GM23338 (cell line): Measurements from ENCODE around the gene PSORS1C2. TPM values are rescaled to one million over a fixed set of nuclear protein-coding genes. Genes with fewer than 3 reads are reported as not detected.

Experiments used
- ATAC-seq: fragments of 200-7000 bp; cut with Tn5 transposase; 3 replicates; pipeline ENCODE4 v1.9.1; 2020
- DNase-seq: peaks from one replicate; pipeline ENCODE4 v3.0.0-alpha.2; 2015; ENCODE audit warnings: low spot score
- H2AFZ ChIP-seq: fragments of 200-600 bp; sonication (generic); 2 replicates; pipeline ENCODE4 v1.8.0; 2016; ENCODE audit warnings: antibody characterized with exemption, mild to moderate bottlenecking, moderate library complexity
- H3F3A ChIP-seq: fragments of 200-600 bp; sonication (generic); replicated peaks from 2 replicates; pipeline ENCODE4 v1.8.0; 2017; ENCODE audit warnings: antibody characterized with exemption, mixed run types, low read depth
- H3K27ac ChIP-seq: fragments of 200-600 bp; sonication (generic); 2 replicates; pipeline ENCODE4 v1.6.1; 2016; ENCODE audit warnings: low read depth
- H3K27me3 ChIP-seq: fragments of 200-600 bp; sonication (generic); 2 replicates; pipeline ENCODE4 v1.8.0; 2016; ENCODE audit warnings: mild to moderate bottlenecking, mixed run types, moderate library complexity; ENCODE audit not compliant: insufficient read depth
- H3K36me3 ChIP-seq: fragments of 200-600 bp; sonication (generic); 2 replicates; pipeline ENCODE4 v1.8.0; 2016; ENCODE audit warnings: mild to moderate bottlenecking; ENCODE audit not compliant: insufficient read depth
- H3K4me1 ChIP-seq: fragments of 200-600 bp; sonication (generic); 2 replicates; pipeline ENCODE4 v1.8.0; 2016; ENCODE audit warnings: mild to moderate bottlenecking, moderate library complexity; ENCODE audit not compliant: insufficient read depth
- H3K4me2 ChIP-seq: fragments of 200-600 bp; sonication (generic); 2 replicates; pipeline ENCODE4 v1.7.1; 2017; ENCODE audit warnings: mixed run types
- H3K4me3 ChIP-seq: fragments of 200-600 bp; sonication (generic); 2 replicates; pipeline ENCODE4 v1.6.1; 2016; ENCODE audit warnings: mixed run types
- H3K79me2 ChIP-seq: fragments of 200-600 bp; sonication (generic); replicated peaks from 2 replicates; pipeline ENCODE4 v1.8.0; 2017; ENCODE audit warnings: mild to moderate bottlenecking; ENCODE audit not compliant: insufficient read depth
- H3K9me2 ChIP-seq: fragments of 200-600 bp; sonication (generic); 2 replicates; pipeline ENCODE4 v1.8.0; 2017; ENCODE audit not compliant: insufficient read depth
- H4K20me1 ChIP-seq: fragments of 200-600 bp; sonication (generic); replicated peaks from 2 replicates; pipeline ENCODE4 v1.8.0; 2017; ENCODE audit warnings: mild to moderate bottlenecking; ENCODE audit not compliant: insufficient read depth
- H3K27ac Mint-ChIP-seq: 2 replicates; pipeline ENCODE4 v1.8.0; 2020; ENCODE audit warnings: inconsistent platforms, mild to moderate bottlenecking, moderate library complexity, mixed read lengths
- H3K27me3 Mint-ChIP-seq: 3 replicates; pipeline ENCODE4 v1.8.0; 2022; ENCODE audit warnings: low read depth, mild to moderate bottlenecking, moderate library complexity, mixed read lengths, inconsistent platforms; ENCODE audit not compliant: insufficient read depth, poor library complexity
- H3K36me3 Mint-ChIP-seq: 3 replicates; pipeline ENCODE4 v1.8.0; 2021; ENCODE audit warnings: low read depth, mild to moderate bottlenecking, inconsistent platforms, moderate library complexity, mixed read lengths
- H3K4me1 Mint-ChIP-seq: 3 replicates; pipeline ENCODE4 v1.8.0; 2020; ENCODE audit warnings: mild to moderate bottlenecking, inconsistent platforms, mixed read lengths
- H3K4me3 Mint-ChIP-seq: 3 replicates; pipeline ENCODE4 v1.8.0; 2021; ENCODE audit warnings: moderate library complexity, mild to moderate bottlenecking, inconsistent platforms, mixed read lengths
- H3K9me3 Mint-ChIP-seq: 3 replicates; pipeline ENCODE4 v1.8.0; 2020; ENCODE audit warnings: moderate library complexity, mild to moderate bottlenecking, inconsistent platforms, mixed read lengths
- EZH2 ChIP-seq: fragments of 200-600 bp; sonication (generic); IDR thresholded peaks from one replicate; pipeline ENCODE4 v1.8.0; 2017; ENCODE audit warnings: antibody characterized with exemption, mild to moderate bottlenecking, low read depth; ENCODE audit not compliant: unreplicated experiment
- JUNB ChIP-seq: IDR thresholded peaks from one replicate; pipeline ENCODE4 v1.6.1; 2016; ENCODE audit warnings: antibody characterized with exemption; ENCODE audit not compliant: unreplicated experiment
- NANOG ChIP-seq: IDR thresholded peaks from 2 replicates; pipeline ENCODE4 v1.6.1; 2016; ENCODE audit warnings: antibody characterized with exemption, borderline replicate concordance
- STAT1 ChIP-seq: IDR thresholded peaks from one replicate; pipeline ENCODE4 v1.6.1; 2016; ENCODE audit warnings: antibody characterized with exemption; ENCODE audit not compliant: unreplicated experiment
- ZNF114 ChIP-seq: fragments of 250-450 bp; sonication (Bioruptor Pico); IDR thresholded peaks from 2 replicates; pipeline ENCODE4 v1.5.0; 2020; ENCODE audit warnings: mild to moderate bottlenecking, moderate library complexity
- ZNF331 ChIP-seq: fragments of 250-450 bp; sonication (Bioruptor Pico); IDR thresholded peaks from 2 replicates; pipeline ENCODE4 v1.5.0; 2020; ENCODE audit warnings: low read depth, mild to moderate bottlenecking, moderate library complexity
- polyA plus RNA-seq: library from polyadenylated mRNA; unstranded; fragments of >200 nt; fragmentation: Nextera tagmentation; extraction: Ambion mirVana; gene quantifications from 2 replicates; pipeline ENCODE4 v1.2.1, GENCODE V29; 2016
- total RNA-seq: library from RNA; depleted of rRNA; stranded (reverse); fragments of >200 nt; shearing (Covaris generic); gene quantifications from 2 replicates; pipeline ENCODE4 v1.2.3, GENCODE V29; 2014
- TF ChIP-seq, protein P1 (sequence below): IDR thresholded peaks from 2 replicates; pipeline ENCODE4 v1.6.1; 2016; ENCODE audit warnings: antibody characterized with exemption
- TF ChIP-seq, protein P2 (sequence below), 2 experiments: fragments of 200-600 bp in 1 of 2; sonication (generic) in 1 of 2; conservative IDR thresholded peaks; 2 replicates each; pipeline versions ENCODE4 v1.5.1 to v1.6.1; 2016 to 2017; ENCODE audit warnings: antibody characterized with exemption in 2 of 2, low read depth in 2 of 2, mild to moderate bottlenecking in 2 of 2, moderate library complexity in 1 of 2
- TF ChIP-seq, protein P3 (sequence below): fragments of 250-450 bp; sonication (Bioruptor Pico); IDR thresholded peaks from 2 replicates; pipeline ENCODE4 v1.5.0; 2020; ENCODE audit warnings: mild to moderate bottlenecking, moderate library complexity

Gene PSORS1C2
- total and polyA plus RNA-seq, 2 experiments from 2014 or later: 0.47 TPM; not detected in 1

DNA sequence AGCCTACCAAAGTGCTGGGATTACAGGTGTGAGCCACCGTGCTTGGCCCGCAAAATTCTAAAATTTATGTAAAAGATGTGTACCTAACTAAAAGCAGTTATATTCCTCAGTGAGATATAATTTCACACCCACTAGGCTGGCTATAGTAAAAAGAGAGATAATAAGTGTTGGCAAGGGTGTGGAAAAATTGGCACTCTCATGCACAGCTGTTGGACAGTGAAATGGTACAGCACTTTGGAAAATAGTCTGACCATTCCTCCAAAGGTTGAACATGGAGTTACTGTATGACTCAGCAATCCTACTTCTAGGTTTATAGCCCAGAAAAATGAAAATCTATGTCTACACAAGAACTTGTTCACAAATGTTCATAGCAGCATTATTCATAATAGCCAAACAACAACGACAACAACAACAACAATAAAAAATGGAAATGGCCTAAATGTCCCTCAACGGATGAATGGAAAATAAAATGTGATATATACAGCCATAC, 40.4 kb downstream of the PSORS1C2 start:
- Histone ChIP-seq H3K27ac (no peak overlapping the region), H2AFZ (no peak overlapping the region), H3K79me2 (no peaks in the 10 kb centered on the region), H4K20me1 (no peaks in the 10 kb centered on the region), H3K36me3 (no peaks in the 10 kb centered on the region), H3F3A (0 out of 2 replicates have a peak, but pooled peaks cover 2% of the 10 kb centered on the region), H3K27me3 (no peaks in the 10 kb centered on the region), H3K9me2 (0 out of 2 replicates have a peak, but pooled peaks cover 3% of the 10 kb centered on the region), H3K4me2 (no peak overlapping the region), H3K4me1 (peaks cover 16% of the 10 kb centered on the region), H3K4me3 (no peak overlapping the region)
- Mint-ChIP-seq H3K4me1 (peaks cover 16% of the 10 kb centered on the region), H3K27me3 (no peaks in the 10 kb centered on the region), H3K4me3 (no peak overlapping the region), H3K9me3 (no peaks in the 10 kb centered on the region), H3K36me3 (no peaks in the 10 kb centered on the region), H3K27ac (no peak overlapping the region)
- DNase-seq: no peak
- TF ChIP-seq ZNF114 (CRISPR knock-in tag) (no peak), ZNF331 (CRISPR knock-in tag) (no peak), NANOG (no peak), STAT1 (no peak), EZH2 (no peak), JUNB (no peak)
- TF ChIP-seq, protein P1, sequence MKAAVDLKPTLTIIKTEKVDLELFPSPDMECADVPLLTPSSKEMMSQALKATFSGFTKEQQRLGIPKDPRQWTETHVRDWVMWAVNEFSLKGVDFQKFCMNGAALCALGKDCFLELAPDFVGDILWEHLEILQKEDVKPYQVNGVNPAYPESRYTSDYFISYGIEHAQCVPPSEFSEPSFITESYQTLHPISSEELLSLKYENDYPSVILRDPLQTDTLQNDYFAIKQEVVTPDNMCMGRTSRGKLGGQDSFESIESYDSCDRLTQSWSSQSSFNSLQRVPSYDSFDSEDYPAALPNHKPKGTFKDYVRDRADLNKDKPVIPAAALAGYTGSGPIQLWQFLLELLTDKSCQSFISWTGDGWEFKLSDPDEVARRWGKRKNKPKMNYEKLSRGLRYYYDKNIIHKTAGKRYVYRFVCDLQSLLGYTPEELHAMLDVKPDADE: no peak
- TF ChIP-seq, protein P2, sequence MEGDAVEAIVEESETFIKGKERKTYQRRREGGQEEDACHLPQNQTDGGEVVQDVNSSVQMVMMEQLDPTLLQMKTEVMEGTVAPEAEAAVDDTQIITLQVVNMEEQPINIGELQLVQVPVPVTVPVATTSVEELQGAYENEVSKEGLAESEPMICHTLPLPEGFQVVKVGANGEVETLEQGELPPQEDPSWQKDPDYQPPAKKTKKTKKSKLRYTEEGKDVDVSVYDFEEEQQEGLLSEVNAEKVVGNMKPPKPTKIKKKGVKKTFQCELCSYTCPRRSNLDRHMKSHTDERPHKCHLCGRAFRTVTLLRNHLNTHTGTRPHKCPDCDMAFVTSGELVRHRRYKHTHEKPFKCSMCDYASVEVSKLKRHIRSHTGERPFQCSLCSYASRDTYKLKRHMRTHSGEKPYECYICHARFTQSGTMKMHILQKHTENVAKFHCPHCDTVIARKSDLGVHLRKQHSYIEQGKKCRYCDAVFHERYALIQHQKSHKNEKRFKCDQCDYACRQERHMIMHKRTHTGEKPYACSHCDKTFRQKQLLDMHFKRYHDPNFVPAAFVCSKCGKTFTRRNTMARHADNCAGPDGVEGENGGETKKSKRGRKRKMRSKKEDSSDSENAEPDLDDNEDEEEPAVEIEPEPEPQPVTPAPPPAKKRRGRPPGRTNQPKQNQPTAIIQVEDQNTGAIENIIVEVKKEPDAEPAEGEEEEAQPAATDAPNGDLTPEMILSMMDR (conservative IDR thresholded peaks at IDR 0.05; ENCODE audit: low read depth in 2 of 2): no peak
- TF ChIP-seq, protein P3, sequence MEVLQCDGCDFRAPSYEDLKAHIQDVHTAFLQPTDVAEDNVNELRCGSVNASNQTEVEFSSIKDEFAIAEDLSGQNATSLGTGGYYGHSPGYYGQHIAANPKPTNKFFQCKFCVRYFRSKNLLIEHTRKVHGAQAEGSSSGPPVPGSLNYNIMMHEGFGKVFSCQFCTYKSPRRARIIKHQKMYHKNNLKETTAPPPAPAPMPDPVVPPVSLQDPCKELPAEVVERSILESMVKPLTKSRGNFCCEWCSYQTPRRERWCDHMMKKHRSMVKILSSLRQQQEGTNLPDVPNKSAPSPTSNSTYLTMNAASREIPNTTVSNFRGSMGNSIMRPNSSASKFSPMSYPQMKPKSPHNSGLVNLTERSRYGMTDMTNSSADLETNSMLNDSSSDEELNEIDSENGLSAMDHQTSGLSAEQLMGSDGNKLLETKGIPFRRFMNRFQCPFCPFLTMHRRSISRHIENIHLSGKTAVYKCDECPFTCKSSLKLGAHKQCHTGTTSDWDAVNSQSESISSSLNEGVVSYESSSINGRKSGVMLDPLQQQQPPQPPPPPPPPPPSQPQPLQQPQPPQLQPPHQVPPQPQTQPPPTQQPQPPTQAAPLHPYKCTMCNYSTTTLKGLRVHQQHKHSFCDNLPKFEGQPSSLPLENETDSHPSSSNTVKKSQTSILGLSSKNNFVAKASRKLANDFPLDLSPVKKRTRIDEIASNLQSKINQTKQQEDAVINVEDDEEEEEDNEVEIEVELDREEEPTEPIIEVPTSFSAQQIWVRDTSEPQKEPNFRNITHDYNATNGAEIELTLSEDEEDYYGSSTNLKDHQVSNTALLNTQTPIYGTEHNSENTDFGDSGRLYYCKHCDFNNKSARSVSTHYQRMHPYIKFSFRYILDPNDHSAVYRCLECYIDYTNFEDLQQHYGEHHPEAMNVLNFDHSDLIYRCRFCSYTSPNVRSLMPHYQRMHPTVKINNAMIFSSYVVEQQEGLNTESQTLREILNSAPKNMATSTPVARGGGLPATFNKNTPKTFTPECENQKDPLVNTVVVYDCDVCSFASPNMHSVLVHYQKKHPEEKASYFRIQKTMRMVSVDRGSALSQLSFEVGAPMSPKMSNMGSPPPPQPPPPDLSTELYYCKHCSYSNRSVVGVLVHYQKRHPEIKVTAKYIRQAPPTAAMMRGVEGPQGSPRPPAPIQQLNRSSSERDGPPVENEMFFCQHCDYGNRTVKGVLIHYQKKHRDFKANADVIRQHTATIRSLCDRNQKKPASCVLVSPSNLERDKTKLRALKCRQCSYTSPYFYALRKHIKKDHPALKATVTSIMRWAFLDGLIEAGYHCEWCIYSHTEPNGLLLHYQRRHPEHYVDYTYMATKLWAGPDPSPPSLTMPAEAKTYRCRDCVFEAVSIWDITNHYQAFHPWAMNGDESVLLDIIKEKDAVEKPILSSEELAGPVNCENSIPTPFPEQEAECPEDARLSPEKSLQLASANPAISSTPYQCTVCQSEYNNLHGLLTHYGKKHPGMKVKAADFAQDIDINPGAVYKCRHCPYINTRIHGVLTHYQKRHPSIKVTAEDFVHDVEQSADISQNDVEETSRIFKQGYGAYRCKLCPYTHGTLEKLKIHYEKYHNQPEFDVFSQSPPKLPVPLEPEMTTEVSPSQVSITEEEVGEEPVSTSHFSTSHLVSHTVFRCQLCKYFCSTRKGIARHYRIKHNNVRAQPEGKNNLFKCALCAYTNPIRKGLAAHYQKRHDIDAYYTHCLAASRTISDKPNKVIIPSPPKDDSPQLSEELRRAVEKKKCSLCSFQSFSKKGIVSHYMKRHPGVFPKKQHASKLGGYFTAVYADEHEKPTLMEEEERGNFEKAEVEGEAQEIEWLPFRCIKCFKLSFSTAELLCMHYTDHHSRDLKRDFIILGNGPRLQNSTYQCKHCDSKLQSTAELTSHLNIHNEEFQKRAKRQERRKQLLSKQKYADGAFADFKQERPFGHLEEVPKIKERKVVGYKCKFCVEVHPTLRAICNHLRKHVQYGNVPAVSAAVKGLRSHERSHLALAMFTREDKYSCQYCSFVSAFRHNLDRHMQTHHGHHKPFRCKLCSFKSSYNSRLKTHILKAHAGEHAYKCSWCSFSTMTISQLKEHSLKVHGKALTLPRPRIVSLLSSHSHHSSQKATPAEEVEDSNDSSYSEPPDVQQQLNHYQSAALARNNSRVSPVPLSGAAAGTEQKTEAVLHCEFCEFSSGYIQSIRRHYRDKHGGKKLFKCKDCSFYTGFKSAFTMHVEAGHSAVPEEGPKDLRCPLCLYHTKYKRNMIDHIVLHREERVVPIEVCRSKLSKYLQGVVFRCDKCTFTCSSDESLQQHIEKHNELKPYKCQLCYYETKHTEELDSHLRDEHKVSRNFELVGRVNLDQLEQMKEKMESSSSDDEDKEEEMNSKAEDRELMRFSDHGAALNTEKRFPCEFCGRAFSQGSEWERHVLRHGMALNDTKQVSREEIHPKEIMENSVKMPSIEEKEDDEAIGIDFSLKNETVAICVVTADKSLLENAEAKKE (CRISPR knock-in tag): no peak
- ATAC-seq: no peak
